Subcutaneous abdominal adipose tissue (tissue), 5 donors: ENCODE results near the gene TXNDC16.
"Not testable (repeated sequence)": the region's sequence is repeated elsewhere in the genome, so short reads cannot be mapped to it uniquely, and the experiment has no call there.

Experiments used
- H3K27ac ChIP-seq: one replicate; pipeline ENCODE4 v1.7.0; 2013; ENCODE audit warnings: low read depth, mild to moderate bottlenecking, inconsistent platforms, low read length, moderate library complexity
- H3K27me3 ChIP-seq, 5 donors: one replicate each; pipeline ENCODE4 v1.7.0; 2013; ENCODE audit warnings: low read length in 5 of 5, inconsistent platforms in 1 of 5; ENCODE audit not compliant: control insufficient read depth in 5 of 5, insufficient read depth in 4 of 5
- H3K36me3 ChIP-seq, 5 donors: one replicate each; pipeline ENCODE4 v1.7.0; 2013; ENCODE audit warnings: low read length in 5 of 5; ENCODE audit not compliant: control insufficient read depth in 5 of 5, insufficient read depth in 5 of 5
- H3K4me1 ChIP-seq, 5 donors: one replicate each; pipeline ENCODE4 v1.7.0; 2013; ENCODE audit warnings: low read length in 5 of 5, mild to moderate bottlenecking in 3 of 5, moderate library complexity in 1 of 5; ENCODE audit not compliant: control insufficient read depth in 5 of 5, insufficient read depth in 5 of 5
- H3K4me3 ChIP-seq, 5 donors: one replicate each; pipeline ENCODE4 v1.7.0; 2013; ENCODE audit warnings: low read length in 5 of 5, low read depth in 1 of 5
- H3K9ac ChIP-seq, 5 donors: one replicate each; pipeline ENCODE4 v1.7.0; 2013; ENCODE audit warnings: low read length in 5 of 5, mild to moderate bottlenecking in 4 of 5, moderate library complexity in 3 of 5
- H3K9me3 ChIP-seq, 5 donors: one replicate each; pipeline ENCODE4 v1.7.0; 2013; ENCODE audit warnings: low read length in 5 of 5; ENCODE audit not compliant: control insufficient read depth in 5 of 5
- donor health status: healthy.
- donor health status: healthy.
- donor health status: healthy.
- donor health status: healthy.
- donor health status: healthy.

Gene TXNDC16

GRCh38 chr14:52514046-52514811, 38.1 kb downstream of the TXNDC16 start:
- no peaks in the 10 kb centered on the region for H3K27me3 ChIP-seq
- no peaks in the 10 kb centered on the region for H3K9me3 ChIP-seq
- H3K36me3 ChIP-seq = peaks cover 0 to 14% (median 0%) of the 10 kb centered on the region in 5 donors
- H3K9ac ChIP-seq = no peak overlapping the region
- no peak overlapping the region for H3K4me3 ChIP-seq
- H3K27ac ChIP-seq = no peak overlapping the region
- H3K4me1 ChIP-seq = no peaks in the 10 kb centered on the region

- H3K36me3 ChIP-seq = peaks cover 0 to 14% (median 0%) of the 10 kb centered on the region in 5 donors
- H3K27ac ChIP-seq = no peak overlapping the region
- no peaks in the 10 kb centered on the region for H3K27me3 ChIP-seq
- H3K9ac ChIP-seq = no peak overlapping the region
- no peaks in the 10 kb centered on the region for H3K9me3 ChIP-seq
- H3K4me3 ChIP-seq = no peak overlapping the region
- no peaks in the 10 kb centered on the region for H3K4me1 ChIP-seq
These were observed 39.1 kb downstream of the TXNDC16 start for GRCh38 chr14:52513249-52513648.

DNA sequence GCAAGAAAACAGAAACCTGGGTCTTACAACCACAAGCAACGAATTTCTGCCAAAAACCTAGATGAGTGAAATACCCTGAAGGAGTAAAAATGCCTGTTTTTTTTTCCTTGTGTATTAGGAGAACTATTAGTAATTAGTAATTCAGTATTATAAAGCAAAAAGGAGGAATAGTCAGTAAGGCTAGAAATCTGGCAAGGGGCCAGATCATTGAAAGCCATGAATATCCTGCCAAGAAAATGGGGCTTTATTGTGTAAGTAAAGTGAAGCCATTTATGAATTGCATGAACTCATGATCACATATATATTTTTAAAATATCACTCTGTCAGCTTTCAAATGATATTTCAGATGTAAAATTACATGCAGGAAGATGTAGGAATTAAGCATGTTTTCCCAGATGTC, 57.9 kb downstream of the TXNDC16 start:
- H3K36me3 ChIP-seq = peaks cover 3 to 9% (median 5%) of the 10 kb centered on the region in 5 donors
- no peak overlapping the region for H3K4me3 ChIP-seq
- H3K4me1 ChIP-seq = no peaks in the 10 kb centered on the region
- H3K9me3 ChIP-seq = peaks cover 0 to 7% (median 3%) of the 10 kb centered on the region in 5 donors
- no peak overlapping the region for H3K9ac ChIP-seq
- H3K27me3 ChIP-seq = no peaks in the 10 kb centered on the region
- no peak overlapping the region for H3K27ac ChIP-seq

GRCh38 chr14:52485350-52485960, 66.8 kb downstream of the TXNDC16 start:
- H3K9ac ChIP-seq = no peak overlapping the region
- no peaks in the 10 kb centered on the region for H3K27me3 ChIP-seq
- H3K4me3 ChIP-seq = no peak overlapping the region
- peaks cover 0 to 20% (median 7%) of the 10 kb centered on the region in 5 donors for H3K36me3 ChIP-seq
- no peaks in the 10 kb centered on the region for H3K4me1 ChIP-seq
- H3K27ac ChIP-seq = no peak overlapping the region
- no peaks in the 10 kb centered on the region for H3K9me3 ChIP-seq

DNA sequence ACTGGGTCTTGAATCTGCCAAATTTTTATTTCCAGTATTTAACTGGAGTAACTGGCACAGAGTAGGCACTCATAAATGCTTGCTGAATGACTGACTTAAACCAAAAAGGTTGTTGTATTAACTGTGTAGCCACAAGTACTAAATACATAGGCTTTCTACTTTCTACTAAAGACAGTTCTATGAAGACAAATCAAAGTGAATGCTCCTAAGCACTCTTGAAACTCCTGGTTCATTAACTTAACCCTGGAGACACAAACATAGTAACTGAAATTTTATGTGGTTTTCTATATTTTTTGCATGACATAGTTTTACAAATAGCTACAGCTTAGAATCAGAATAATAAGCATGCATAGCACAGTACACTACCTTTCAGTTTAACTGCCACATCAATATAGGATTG, 70.4 kb downstream of the TXNDC16 start:
- H3K4me3 ChIP-seq = no peak overlapping the region
- H3K36me3 ChIP-seq = peaks cover 0 to 16% (median 4%) of the 10 kb centered on the region in 5 donors
- no peaks in the 10 kb centered on the region for H3K27me3 ChIP-seq
- H3K9ac ChIP-seq = no peak overlapping the region
- H3K9me3 ChIP-seq = peaks cover 0 to 4% (median 0%) of the 10 kb centered on the region in 5 donors
- H3K4me1 ChIP-seq = no peaks in the 10 kb centered on the region
- H3K27ac ChIP-seq = no peak overlapping the region

GRCh38 chr14:52473557-52473956, 78.7 kb downstream of the TXNDC16 start:
- Histone ChIP-seq H3K9ac (no peak overlapping the region), H3K9me3 (peaks cover 0 to 4% (median 0%) of the 10 kb centered on the region in 5 donors), H3K27ac (no peak overlapping the region), H3K4me1 (no peaks in the 10 kb centered on the region), H3K27me3 (no peaks in the 10 kb centered on the region), H3K4me3 (no peak overlapping the region), H3K36me3 (peaks cover 5 to 13% (median 6%) of the 10 kb centered on the region in 5 donors)

GRCh38 chr14:52472728-52473127, 79.6 kb downstream of the TXNDC16 start:
- Histone ChIP-seq H3K4me3 (no peak overlapping the region), H3K9me3 (peaks cover 0 to 4% (median 0%) of the 10 kb centered on the region in 5 donors), H3K4me1 (no peaks in the 10 kb centered on the region), H3K27me3 (no peaks in the 10 kb centered on the region), H3K9ac (no peak overlapping the region), H3K27ac (no peak overlapping the region), H3K36me3 (peaks cover 5 to 13% (median 6%) of the 10 kb centered on the region in 5 donors)

- H3K9me3 ChIP-seq, H3K4me1 ChIP-seq, H3K9ac ChIP-seq, H3K4me3 ChIP-seq, H3K27ac ChIP-seq, H3K27me3 ChIP-seq: not testable (repeated sequence)
- peaks cover 5 to 13% (median 6%) of the 10 kb centered on the region in 5 donors for H3K36me3 ChIP-seq
These were observed 80.1 kb downstream of the TXNDC16 start for GRCh38 chr14:52472251-52472650.

- Histone ChIP-seq H3K27ac (no peak overlapping the region), H3K36me3 (peaks cover 0 to 2% (median 0%) of the 10 kb centered on the region in 5 donors), H3K4me1 (no peaks in the 10 kb centered on the region), H3K27me3 (no peaks in the 10 kb centered on the region), H3K4me3 (no peak overlapping the region), H3K9me3 (no peaks in the 10 kb centered on the region), H3K9ac (no peak overlapping the region)
These were observed 84.6 kb downstream of the TXNDC16 start for GRCh38 chr14:52467515-52468266.

GRCh38 chr14:52464175-52464574, 88.1 kb downstream of the TXNDC16 start:
- peaks cover 0 to 4% (median 3%) of the 10 kb centered on the region in 5 donors for H3K9me3 ChIP-seq
- H3K9ac ChIP-seq = no peak overlapping the region
- H3K27me3 ChIP-seq = no peaks in the 10 kb centered on the region
- H3K27ac ChIP-seq = no peak overlapping the region
- H3K36me3 ChIP-seq = peaks cover 0 to 9% (median 0%) of the 10 kb centered on the region in 5 donors
- H3K4me1 ChIP-seq = no peaks in the 10 kb centered on the region
- H3K4me3 ChIP-seq = no peak overlapping the region
